GM13977 (cell line): ENCODE data around the gene FAM163A.

Source experiments
- DNase-seq: peaks from one replicate; pipeline ENCODE4 v3.0.0; 2012; ENCODE audit warnings: low spot score
- CTCF ChIP-seq: IDR thresholded peaks from 2 replicates; pipeline ENCODE4 v1.5.1; 2012; ENCODE audit warnings: mild to moderate bottlenecking, control low read depth; ENCODE audit not compliant: insufficient read depth; ENCODE audit errors: extremely low read depth, missing control alignments
- in situ Hi-C: fragments of 300-500 bp; cut with MboI; formaldehyde crosslinking; loops from one replicate; pipeline ENCODE4 v1.12.0; 2022; ENCODE audit warnings: low sequenced_read_pairs, low pct_unique_long_range_greater_than_20kb, mixed read lengths, inconsistent platforms; ENCODE audit not compliant: unreplicated experiment

Gene FAM163A

GRCh38 chr1:179818743-179819173 lies 75.7 kb downstream of the FAM163A start:
- TF ChIP-seq CTCF = no peak
- in situ Hi-C loops = no loop called here
- no peak for DNase-seq

DNA sequence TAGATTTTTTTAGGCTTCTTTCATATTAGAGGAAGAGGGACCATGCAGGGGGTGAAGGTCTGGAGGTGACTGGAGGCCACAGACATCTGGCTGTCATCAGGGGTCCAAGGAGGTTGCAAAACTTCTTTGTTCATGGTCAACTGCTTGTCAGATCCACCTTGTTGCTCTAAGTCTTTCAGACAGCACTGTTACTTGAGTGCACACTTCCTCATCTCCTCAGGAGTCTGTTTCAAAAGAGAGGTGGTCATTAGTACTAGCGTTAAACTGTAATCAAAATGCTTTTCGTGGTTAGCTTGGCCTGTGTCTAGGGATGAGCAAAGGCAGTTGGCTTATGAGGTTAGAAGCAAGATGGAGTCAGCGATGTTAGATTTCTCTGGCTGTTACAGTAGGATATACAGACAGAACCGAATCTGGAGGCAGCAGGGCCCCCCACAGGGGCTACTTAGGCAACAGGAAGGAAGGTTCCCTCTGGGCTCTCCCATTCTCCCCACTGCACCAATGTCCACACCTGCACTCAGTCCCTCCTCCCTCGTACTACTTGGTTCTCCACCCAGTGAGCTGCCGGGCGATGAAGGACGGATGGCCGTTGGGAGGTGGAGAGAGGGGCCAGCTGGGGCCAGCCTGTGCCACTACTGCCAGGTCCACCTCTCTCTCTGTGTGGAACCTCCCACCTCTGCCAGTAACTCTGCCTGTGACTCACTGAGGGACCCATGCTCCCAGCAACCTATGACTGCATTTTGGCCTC lies 77.3 kb downstream of the FAM163A start:
- in situ Hi-C loops = no loop called here
- no peak for TF ChIP-seq CTCF
- no peak for DNase-seq

GRCh38 chr1:179821524-179821923 lies 78.4 kb downstream of the FAM163A start:
- no peak for DNase-seq
- in situ Hi-C loops = no loop called here
- no peak for TF ChIP-seq CTCF

- in situ Hi-C loops = no loop called here
- no peak for DNase-seq
- no peak for TF ChIP-seq CTCF
These were observed 79.0 kb downstream of the FAM163A start for GRCh38 chr1:179822065-179822464.

DNA sequence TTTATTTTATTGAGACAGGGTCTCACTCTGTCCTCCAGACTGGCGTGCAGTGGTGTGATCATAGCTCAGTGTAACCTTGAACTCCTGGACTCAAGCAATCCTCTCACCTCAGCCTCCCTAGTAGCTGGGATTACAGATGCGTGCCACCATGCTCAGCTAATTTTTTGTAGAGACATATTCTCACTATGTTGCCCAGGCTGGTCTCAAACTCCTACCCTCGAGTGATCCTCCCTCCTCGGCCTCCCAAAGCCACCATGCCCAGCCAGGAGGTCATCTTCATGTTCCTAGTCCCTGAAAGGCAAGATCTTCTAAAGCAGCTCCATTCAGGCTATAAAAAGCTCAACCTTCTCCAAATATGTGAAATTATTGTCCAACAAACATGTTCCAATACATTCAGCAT lies 80.6 kb downstream of the FAM163A start:
- in situ Hi-C loops = no loop called here
- no peak for TF ChIP-seq CTCF
- DNase-seq = no peak

- in situ Hi-C loops = no loop called here
- TF ChIP-seq CTCF = no peak
- no peak for DNase-seq
These were observed 81.2 kb downstream of the FAM163A start for GRCh38 chr1:179824265-179824664.

GRCh38 chr1:179825206-179825605 lies 82.1 kb downstream of the FAM163A start:
- in situ Hi-C loops = no loop called here
- no peak for DNase-seq
- TF ChIP-seq CTCF = no peak
